Choroid plexus epithelial cell (primary cell): ENCODE data around the gene HTR2C.

Source experiments
- DNase-seq: peaks from one replicate; pipeline ENCODE4 v3.0.0-alpha.2; 2010; ENCODE audit warnings: low read depth
- H3K4me3 ChIP-seq: 2 replicates; pipeline ENCODE4 v1.5.1; 2011; ENCODE audit warnings: low read depth, mild to moderate bottlenecking, control low read depth, low read length, moderate library complexity
- CTCF ChIP-seq: conservative IDR thresholded peaks from 2 replicates; pipeline ENCODE4 v1.5.1; 2011; ENCODE audit warnings: low read depth, mild to moderate bottlenecking, control low read depth, inconsistent platforms, low read length, moderate library complexity

The HTR2C gene

DNA sequence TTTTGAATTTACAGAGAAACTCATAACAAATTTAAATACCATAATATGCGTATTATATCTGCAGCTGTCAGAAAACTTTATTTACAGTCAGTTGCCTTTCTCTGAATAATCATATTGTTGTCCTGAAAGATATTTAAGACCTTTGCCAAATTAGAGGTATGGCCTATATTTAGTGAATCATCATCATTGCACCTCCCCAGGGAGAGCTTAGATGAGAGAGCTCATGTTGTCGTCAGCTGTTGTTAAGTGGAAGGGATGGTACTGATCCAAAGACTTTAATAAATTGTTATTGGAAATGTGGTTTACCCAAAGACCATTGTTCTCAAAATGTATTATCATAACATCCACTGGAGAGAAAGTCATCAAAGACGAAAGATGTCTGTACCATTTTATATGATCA lies 128.6 kb downstream of the HTR2C start:
- no peak for TF ChIP-seq CTCF
- H3K4me3 ChIP-seq: no peak overlapping the region
- DNase-seq: no peak

DNA sequence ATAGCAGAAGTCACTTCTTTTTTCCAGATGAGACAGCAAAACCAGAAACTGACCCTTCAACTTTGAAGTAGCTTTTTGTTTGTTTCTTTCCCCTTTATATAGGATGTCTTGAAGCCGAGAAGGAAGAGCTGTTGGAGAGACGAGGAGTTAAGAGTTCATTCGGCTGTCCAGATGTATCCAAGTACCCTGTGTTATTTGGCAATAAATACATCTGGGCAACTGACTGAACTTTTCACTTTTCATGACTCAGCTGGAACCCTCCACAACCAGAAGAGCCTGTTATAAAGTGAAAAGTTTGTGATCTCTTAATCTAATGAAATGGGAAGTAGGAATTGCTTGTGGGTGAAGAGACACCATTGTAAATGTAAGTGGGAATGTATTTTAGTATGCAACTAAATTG lies 131.2 kb downstream of the HTR2C start:
- peak; percentile 0 for DNase-seq
- no peak overlapping the region for H3K4me3 ChIP-seq
- no peak for TF ChIP-seq CTCF

DNA sequence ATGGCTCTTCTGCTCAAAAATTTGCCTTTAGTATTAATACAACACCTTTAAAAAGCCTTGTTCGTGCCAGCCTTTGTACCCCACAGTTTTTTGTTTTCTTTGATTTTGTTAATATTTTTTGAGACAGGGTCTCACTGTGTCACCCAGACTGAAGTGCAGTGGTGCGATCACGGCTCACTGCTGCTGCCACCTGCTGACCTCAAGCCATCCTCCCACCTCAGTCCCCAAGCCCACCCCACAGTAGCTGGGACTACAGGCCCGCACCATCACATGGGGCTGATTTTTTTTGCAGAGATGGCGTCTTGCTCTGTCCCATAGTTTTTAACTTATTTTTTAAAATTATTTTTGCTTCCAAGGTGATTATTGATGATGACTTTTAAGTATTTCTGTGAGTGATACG lies 134.0 kb downstream of the HTR2C start:
- H3K4me3 ChIP-seq: no peak overlapping the region
- peak; percentile 29 for TF ChIP-seq CTCF
- DNase-seq: peak; percentile 0

- no peak for TF ChIP-seq CTCF
- no peak overlapping the region for H3K4me3 ChIP-seq
- DNase-seq: no peak
Observed at GRCh38 chrX:114766541-114766940, 182.7 kb downstream of the HTR2C start.

- no peak overlapping the region for H3K4me3 ChIP-seq
- peak; percentile 17 for DNase-seq
- TF ChIP-seq CTCF: peak; percentile 23
Observed at GRCh38 chrX:114774691-114775090, 190.8 kb downstream of the HTR2C start.

DNA sequence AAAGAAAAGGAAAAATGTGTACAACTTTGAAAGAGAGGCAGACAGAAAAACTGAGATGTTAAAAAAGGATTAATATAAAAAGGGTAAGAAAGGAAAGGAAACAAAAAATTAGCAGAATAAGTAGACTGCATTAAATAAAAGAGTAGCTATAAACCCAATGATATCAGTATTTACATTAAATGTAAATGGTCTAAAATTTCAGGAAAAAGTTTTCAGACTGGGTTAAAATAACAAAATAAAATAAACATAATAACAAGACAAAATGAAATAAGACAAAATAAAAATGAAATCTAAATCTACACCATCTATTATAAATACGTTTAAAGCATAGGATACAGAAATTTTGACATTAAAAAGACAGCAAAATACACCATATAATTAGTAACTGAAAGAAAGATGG lies 199.0 kb downstream of the HTR2C start:
- TF ChIP-seq CTCF: no peak

GRCh38 chrX:114787061-114787460 lies 203.2 kb downstream of the HTR2C start:
- DNase-seq: no peak
- no peak for TF ChIP-seq CTCF
- no peak overlapping the region for H3K4me3 ChIP-seq

More for the DNA sequence above, 199.0 kb downstream of the HTR2C start:
- H3K4me3 ChIP-seq: no peak overlapping the region
- no peak for DNase-seq
